OCI-M2 (cell line): ENCODE results near the gene EFCAB3.
"Not testable (repeated sequence)": the region's sequence is repeated elsewhere in the genome, so short reads cannot be mapped to it uniquely, and the experiment has no call there.

Experiments used
- DNase-seq: peaks from one replicate; lab custom pipeline; 2025; ENCODE audit not compliant: unreplicated experiment; lab: John Stamatoyannopoulos, UW

The EFCAB3 gene

DNA sequence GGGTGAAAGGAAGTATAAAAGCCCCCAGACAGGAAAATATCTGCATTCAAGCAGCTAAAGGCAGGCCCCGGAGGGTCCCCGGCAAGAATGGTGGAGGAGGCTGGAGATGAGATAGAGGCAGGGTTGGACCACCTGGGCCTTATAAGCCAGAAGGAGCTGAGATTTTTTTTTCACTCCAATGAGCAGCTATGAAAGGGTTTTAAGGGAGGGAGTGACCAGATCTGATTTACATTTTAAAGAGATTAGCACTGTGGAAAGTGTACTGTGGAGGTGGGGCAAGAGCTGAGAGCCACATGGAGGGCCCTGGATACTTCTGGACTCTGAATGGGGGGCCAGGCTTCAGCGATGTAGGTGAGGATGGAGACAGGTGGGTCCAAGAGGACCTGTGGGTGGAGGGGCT lies 84.1 kb downstream of the EFCAB3 start:
- DNase-seq = not testable (repeated sequence)

DNA sequence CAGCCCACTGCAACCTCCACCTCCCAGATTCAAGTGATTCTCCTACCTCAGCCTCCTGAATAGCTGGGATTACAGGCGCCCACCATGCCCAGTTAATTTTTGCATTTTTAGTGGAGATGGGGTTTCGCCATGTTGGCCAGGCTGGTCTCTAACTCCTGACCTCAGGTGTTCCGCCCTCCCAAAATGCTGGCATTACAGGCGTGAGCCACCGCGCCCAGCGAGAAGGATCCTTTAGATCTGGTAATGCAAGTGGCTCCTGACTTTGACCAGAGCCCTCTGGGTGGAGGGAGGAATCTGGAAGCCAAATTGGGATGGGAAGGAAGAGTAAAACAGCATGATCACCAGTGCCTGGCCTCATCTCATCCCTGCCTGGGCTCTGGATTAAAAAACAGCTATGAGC lies 84.9 kb downstream of the EFCAB3 start:
- not testable (repeated sequence) for DNase-seq
